Dedifferentiated amniotic fluid mesenchymal stem cell (primary cell): Measurements from ENCODE around the gene SLC1A2.
A peak's percentile ranks its signal among the peaks of the same experiment; 100 is the strongest.

Experiments
- DNase-seq: peaks from one replicate; pipeline ENCODE4 v3.0.0-alpha.2; 2016; ENCODE audit errors: extremely low spot score

The SLC1A2 gene

DNA sequence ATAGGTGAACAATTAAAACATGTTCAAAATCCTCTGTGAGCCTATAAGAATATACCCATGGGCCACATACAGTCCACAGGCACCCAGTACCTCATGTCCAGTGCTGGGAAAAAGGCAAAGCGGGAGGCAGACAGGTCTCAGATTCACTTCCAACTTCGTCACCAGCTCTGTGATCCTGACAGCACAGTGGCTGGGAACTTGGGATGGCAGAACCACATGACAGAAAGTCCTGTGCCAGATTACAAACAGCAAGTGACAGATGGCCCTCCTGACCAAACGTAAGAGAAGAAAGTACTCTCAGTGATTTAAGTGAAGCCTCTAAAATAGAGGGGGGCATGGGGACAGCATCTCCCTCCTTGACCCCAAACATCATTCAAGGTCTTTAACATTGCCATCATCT, 5.8 kb downstream of the SLC1A2 start:
- no peak for DNase-seq

DNA sequence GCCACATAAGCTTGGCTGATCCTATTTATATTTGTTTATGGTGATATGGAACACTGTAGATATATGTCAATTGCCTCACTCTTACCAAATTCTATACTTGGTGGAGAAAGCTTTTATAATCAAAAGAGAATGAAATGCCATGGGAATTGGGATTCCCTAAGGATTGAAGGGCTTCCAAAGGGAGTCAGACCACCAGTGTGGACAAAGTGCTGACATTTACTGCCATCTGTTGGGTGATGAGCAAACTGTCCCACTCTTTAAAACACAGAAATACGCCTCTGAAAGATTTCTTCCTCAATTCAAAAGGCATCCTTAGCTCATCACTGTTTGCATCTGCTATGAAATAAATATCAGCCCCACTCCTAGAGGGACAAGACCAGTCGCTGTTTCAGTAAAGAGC, 7.1 kb downstream of the SLC1A2 start:
- no peak for DNase-seq

DNA sequence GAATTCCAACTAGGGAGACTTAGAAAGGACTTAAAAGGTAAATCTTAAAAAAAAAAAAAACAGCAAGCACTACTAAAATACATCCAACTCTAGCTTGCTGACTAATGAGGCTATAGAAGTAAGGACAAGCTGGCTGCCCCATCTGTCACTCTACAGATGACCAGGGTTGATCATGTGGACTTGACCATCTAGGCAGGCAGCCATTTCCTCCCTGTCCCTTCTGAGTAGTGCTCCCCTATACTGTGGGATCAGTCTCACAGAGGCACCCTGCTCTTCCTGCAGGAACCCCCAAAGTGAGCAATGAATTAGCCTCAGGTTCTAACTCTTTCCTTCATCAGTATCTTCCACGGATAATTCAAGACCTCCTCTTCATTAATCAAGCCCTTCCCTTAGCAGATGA, 12.3 kb downstream of the SLC1A2 start:
- no peak for DNase-seq

DNA sequence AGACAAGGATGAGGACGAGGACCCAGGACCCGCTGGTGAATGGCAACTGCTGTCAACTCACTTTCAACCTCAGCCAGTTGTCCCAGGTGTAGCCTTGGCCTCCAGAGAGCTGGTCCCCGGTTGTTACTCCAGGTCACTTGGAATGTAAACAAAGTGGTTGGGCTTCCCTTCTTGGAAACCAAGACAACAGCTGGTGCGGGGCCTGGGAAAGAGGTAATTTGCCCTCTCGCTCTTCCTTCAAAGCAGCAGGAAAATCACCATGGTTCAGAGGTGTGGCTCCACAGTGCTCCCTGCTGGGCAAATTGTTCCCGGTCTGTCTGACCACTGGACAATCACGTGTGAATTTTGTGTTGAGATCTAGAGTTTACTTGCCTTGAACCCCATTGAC, 15.0 kb downstream of the SLC1A2 start:
- DNase-seq = no peak

DNA sequence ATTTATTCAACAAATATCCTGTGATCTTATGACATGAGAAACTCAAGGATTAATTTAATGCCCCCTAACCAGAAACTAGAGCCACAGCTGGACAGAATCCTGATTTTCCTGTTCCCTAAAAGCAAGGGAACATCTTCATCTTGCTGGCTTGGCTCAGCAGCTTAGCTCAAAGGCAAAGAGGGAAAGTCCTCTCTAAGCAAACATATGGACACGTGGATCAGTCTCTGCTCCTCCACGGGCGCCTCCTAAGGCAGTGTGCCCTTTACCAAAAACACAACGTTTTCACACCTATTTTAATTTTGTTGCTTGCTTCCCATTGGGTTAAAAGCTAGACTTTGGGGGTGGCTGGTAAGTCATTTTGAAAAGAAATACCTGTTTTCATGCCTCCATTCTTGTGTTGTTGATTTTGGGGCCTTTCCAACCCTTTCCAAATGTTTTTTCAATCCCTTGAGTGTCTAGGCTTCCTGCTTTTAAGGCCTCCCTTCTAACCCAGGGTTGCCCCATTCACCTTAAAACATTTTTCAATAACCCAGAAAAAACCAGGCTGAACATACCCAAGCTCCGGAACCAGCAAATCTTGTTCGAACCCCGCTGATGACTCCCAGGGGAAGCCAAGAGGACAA, 15.5 kb downstream of the SLC1A2 start:
- DNase-seq = no peak

DNA sequence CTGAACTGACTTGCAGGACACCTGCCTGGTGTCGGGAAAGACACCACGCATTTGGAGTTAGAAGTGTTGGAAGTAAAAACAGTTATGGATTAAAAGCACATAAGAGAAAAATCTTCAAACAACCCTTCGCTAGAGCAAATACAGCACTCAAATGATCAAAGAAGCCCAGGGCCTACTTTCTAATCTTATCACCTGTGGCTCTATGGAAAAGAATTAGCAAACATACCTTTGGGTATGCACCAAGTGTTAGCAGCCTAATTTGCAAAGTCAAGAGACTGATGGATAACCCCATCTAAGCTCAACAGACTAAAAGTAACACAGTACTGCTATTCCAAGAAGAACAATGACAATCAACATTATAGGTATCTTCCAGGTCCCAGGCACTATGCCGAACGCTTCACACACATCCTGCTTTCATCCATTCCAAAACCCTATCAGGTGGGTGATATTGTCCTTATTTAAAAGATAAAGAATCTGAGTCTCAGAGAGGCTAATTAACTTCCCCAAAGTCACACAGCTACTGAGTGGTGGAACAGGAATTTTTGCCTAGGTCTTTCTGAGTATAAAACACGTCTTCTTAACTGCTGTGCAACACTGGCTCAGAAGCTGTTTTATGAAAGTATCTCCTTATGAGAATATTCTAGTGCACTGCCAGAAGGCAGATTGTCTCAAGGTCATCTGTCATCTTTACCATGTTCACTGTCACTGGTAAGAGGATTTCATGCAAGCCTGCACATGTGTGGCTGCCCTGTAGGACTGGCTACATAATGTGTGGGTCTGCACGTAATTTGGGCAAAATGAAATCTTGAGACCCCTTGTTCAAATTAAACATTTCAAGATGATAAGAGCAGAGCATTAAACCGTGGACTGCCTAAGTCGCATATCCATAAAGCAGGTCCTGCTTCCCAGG, 16.4 kb downstream of the SLC1A2 start:
- DNase-seq = no peak

DNA sequence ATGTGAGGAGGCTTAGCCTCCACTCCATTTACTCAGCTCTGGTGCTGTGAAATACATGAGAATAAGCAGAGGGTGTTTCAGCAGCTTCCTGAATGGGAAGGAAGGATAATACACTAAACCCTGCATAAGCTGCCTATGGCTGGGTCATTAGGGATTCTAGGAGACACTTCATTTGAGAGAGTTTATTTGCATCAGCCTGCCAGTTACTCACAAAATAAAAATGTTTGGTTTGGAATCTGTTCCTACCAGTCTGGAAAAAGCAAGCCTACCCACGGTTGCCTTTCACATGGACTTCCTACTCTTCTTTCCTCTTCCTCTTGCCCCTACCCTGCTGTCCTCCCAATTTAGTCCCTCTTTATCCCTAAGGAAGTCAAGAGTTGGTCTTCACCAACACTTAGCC, 20.5 kb downstream of the SLC1A2 start:
- no peak for DNase-seq

DNA sequence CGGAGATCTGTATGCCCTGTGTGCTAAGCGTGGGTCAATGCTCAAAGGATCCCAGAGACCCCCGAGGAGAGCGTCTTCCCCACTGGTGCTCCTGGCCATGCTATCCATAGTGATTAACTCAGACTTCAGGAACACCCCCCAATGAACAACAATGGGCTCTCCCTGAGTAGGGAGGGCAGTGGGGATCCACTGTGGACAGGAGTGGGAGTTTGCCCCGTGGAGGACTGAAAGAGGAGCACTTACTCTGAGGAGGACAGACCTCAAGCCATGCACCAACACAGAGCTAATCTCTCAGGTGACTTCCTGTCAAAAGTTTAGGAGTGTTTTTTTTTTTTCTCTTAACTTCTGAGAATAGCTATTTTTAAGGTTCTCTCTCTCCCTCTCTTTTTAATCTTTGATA, 24.4 kb downstream of the SLC1A2 start:
- DNase-seq = no peak

DNA sequence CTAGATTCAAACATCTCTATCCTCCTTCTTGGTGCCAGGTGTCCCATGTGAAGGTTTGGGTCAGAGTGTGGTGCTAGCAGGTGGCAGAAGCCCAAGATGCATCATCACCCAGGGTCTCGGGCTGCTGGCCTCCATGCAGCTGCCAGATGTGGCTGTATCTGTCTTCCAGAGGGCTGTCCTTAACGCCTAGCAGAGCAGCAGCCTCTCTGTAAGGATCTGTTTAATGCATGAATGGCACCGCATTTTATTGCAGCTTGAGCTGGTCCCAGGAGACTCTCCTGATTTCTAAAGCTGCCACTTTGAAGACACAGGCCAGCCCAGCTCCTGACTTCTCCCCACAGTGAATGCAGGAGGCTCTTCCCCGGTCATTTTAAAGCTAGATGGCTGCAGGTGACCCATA, 26.3 kb downstream of the SLC1A2 start:
- DNase-seq = no peak

DNA sequence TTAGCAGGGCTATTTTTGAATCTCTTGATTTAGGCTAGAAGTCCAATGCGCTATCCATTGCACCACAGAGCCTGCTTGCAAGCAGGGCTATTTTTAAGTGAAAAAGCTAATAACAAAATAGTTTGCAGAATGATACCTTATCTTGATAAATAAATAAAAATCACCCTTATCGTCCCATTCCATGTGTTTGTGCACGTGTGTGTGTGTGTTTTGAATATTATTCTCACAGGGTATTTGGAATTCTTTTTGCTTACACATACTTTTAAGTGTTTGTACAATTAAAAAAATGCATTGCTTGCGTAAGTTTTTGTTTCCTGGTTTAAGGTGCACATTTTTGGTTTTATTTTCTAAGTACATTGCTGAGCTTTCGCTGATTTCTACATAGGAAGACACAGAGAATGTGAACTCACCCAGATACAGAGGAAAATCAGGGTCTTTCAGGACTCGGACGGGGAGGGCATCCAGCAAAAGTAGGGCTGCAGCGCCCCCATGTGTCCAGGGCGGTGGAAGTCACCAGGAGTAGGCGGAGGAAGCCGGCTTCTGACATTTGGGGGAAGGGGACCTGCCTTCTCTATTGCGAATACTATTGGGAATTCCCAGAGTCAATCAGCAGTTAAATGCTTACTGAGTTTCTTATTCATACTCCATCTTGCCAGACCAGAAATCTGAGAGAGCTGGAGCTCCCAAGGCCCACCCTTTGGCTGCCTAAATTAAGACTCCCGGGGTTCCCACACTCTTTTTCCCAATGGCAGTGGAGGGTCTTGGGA, 27.3 kb downstream of the SLC1A2 start:
- peak; percentile 73 for DNase-seq

DNA sequence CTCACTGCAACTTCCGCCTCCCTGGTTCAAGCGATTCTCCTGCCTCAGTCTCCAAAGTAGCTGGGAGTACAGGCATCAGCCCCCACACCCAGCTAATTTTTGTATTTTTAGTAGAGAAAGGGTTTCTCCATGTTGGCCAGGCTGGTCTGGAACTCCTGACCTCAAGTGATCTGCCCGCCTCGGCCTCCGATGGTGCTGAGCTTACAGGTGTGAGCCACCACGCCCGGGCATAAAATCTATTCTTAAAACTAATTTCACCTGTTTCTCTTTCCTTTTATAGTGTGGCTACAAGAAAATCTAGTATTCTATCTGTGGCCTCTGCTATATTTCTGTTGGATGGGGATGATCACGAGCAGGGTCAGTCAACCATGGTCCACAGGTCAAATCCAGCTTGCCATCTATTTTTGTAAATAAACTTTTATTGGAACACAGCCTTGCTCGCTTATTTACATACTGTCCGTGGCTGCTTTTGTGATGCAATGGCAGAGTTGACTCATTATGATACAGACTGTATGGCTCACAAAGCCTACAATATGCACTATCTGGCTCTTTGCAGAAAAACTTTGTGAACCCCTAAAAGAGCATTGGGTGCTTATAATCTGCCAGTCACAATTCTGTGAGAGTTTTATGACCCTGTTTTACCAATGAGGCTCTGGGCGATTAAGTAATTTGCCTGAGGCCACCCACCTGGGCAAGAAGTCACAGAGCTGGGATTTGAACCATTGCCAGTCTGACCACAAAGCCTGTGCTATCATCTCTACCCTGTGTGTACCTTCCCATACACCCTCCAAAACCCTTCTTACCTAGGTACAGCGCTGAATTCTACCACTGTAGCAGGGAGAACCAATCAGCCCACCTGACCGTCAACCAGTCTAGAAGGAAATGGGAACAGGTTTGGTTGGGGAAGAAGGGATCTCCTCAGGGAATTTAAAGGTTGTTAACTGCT, 28.3 kb downstream of the SLC1A2 start:
- DNase-seq = peak; percentile 70

DNA sequence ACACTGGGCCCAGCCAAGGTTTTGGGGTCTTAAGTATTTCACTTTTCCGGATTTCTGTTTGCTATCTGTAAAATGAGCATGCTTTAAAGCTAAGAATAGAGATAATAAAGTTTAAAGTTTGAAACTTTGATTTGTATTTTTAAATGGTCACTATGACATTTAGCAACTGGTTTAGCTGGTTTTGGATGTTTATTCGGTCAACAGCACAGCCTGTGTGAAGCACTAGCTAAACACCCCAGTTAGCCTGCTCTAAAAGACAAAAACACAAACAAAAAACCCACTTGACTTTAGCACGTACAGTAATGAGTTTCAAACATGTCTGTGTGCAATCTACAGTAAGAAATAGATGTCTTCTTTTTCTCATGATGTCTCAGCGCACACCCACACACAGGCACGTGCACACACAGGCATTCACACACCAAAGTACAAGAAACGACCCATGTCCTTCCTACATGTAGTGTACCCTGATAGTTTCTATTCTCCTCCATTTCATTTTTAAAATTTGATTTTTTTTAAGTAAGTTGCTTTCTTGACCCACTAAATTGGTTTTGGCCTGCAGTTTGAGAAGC, 29.4 kb downstream of the SLC1A2 start:
- DNase-seq = no peak

DNA sequence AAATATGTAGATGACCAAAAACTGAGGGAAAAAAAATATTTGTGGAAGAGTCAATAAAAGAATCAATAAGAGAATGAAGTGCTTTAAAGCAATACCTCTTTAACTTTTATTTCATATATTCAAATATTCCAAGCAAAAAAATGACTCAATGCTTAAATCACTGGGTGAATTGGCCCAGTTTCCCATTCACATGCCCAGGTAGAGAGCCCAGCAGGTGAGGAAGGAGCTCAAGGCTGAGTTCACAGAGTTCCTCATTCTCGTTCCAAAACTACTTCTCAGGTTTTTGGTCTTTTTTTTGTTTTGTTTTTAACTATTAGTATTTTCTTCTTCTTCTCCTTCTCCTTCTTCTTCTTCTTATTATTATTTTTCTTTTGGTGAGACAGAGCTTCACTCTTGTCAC, 30.2 kb downstream of the SLC1A2 start:
- no peak for DNase-seq

DNA sequence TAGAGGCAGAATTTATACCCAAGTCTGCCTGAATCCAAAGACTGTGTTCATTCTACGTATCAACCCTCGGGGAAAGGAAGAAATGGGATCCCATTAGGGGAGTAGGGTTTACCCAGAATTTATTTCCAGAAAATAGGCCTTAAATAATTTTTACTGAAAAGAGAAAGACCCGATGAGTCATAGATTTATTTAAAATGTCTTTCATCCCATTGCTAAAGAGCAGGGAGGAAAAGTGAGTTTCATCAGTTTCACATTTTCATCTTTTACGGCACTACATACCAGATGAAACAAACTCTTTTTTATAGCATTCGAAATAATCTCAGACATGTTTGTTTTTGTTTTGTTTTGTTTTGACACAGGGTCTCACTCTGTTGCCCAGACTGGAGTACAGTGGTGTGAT, 31.3 kb downstream of the SLC1A2 start:
- no peak for DNase-seq

DNA sequence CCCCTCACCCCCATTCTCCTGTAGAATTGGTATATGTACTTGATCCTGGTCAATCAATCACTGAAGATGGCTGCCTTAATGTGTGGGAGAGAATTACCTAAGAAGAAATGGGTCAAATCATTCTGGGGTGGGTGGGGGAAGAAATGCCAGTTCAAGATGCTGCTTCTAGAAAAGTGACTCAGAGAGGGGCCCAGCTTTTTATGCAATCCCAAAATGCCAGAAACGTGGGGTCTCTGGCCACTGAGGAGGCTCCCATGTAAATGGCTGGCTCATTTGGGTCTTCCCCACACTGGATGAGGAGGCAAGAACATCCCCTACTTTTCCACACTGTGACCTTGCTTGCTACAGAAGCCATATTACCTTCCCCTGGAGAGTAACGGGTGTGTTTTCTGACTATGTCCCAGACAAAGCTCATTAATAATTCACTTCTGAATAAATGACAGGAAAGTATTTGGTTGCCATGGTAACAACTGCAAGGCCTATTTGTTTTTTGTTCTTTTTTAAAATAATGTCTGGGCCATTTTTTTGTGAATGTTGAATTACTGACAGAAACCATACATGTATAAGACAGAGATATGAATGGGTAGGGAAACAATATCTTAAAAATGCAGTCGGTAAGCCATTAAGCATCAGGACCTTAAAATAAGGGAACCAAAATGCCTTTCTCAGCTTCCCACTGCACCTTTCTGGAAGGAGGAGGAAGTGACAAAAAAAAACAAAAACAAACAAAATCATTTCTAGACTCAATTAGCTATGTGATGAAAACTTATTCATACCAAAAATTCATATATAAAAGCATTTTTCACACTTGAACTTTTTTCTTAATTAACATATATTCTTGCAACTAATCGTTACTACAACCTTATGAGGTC, 32.0 kb downstream of the SLC1A2 start:
- no peak for DNase-seq

DNA sequence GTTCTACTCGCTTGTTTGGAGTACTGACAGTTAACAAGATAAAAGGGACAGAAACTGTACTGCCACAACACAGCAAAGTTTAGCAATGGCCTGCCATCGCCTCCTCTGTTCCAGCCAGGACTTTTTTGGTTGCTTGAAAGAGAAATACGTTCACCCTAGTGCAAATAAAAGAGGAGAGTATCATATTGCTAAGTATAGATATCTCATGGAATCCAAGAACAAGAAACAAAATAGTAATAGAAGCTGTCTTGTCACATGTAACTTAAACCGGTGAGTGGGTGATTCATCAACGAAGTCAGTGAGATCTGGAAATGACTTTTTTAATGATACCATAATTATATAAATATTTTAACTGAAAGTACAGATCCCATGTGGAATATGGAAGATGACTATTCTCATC, 35.4 kb downstream of the SLC1A2 start:
- DNase-seq = no peak

DNA sequence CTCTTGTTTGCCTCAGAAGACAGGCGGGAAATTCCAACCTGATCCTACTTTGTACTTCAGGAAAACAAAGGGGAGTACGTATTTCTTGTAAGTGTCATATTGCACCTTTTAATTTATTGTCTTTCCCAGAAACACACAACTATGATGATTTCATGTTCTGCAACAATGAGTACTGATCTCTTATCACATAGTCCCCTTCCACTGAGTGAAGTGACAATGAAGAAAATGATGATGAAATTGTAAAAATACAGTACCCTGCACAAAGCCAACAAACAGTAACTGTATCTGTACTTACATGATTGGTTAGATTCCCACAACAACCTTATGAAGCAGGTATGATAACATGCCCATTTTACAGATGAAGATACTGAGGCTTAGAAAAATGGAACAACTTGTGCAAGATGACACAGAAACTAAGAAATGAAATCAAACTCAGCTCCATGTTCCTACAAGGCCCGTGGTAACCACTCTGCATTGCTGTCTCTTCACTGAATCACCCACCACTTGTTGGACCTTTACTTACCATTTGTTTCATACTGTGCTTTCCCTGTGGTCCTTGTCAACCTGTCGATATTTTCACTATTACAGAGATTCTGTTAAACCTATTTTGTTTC, 37.5 kb downstream of the SLC1A2 start:
- no peak for DNase-seq

DNA sequence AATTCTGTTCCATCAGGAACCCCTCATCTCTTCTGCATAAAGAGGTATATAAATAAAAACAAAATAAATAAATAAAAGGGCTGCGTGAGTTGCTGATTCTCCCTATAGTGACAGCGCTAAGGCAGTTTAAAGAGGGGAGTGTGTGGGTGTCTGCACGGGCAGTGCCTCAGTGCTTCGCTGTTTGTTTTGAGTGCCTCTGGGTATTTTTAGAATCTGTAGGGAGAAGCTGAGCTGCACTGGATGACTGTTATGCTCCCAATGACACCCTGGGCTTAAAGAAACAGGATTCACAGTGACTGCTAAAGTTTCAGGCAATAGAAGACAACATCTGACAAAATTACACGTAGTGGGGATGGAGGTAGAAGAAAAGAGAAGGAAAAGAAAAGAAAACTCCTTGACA, 38.8 kb downstream of the SLC1A2 start:
- DNase-seq = no peak

DNA sequence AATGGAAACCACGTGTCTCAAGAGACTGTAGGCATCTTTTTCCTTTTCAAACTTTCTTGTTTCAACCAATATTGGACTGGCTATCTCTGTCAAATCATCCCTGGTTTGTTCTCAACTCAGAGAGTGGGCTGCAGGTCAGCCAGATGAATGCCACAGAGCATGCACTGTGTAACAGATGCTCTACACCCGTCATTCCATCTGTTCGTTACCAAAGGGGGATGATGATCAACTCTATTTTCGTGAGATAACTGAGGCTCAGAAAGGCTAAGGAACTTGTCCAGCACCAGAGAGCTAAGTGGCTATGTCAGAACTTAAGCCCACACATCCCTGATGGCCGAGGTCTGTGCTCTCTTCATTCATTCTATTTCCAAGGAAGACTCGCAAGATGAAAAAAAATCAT, 42.1 kb downstream of the SLC1A2 start:
- DNase-seq = no peak

DNA sequence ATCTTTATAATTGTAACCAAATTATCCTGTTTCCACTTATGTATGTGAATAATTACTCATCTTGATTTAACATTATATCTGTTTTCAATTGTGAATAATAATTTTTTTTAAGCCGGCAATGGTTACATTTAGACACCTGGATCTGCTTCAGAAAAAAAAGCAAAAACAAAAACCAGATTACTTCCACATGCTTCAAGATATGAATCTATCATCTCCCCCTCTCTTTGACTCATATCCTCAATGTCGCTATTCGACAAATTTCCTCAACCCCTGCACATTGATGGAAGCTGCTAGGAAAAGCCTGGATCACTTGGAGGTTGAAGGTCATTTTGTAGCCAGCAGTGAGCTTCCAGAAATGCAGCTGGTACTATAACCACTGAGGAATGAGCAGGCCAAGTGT, 42.7 kb downstream of the SLC1A2 start:
- DNase-seq = no peak
